IMR-90 (cell line): ENCODE measurements around the gene HACE1. TPM values are rescaled to one million over a fixed set of nuclear protein-coding genes. Genes with fewer than 3 reads are reported as not detected.
A peak's percentile ranks its signal among the peaks of the same experiment; 100 is the strongest.

ENCODE experiments used
- ATAC-seq: fragments of 200-7000 bp; cut with Tn5 transposase; 2 replicates; pipeline ENCODE4 v1.9.1; 2020; ENCODE audit warnings: low read depth, mild to moderate bottlenecking, moderate library complexity
- BruUV-seq: library from RNA; stranded (reverse); fragments of 400-500 nt; replicated peaks from 2 replicates; lab custom pipeline; 2021; lab: Mats Ljungman, UMichigan
- CTCF ChIA-PET: fragments of 300-600 bp; formaldehyde crosslinking; extraction: SDS; loops from one replicate; lab custom pipeline; 2021; ENCODE audit warnings: antibody characterized with exemption; lab: Yijun Ruan, JAX
- POLR2A ChIA-PET: fragments of 300-600 bp; sonication (Branson Sonifier 250); formaldehyde crosslinking; loops from one replicate; lab custom pipeline; 2022; ENCODE audit warnings: antibody characterized with exemption; ENCODE audit not compliant: unreplicated experiment; lab: Charles Lee
- DNase-seq: peaks from one replicate; pipeline ENCODE4 v3.0.0; 2013
- H2AFZ ChIP-seq: replicated peaks from 2 replicates; pipeline ENCODE3; 2013; ENCODE audit warnings: low read length, mild to moderate bottlenecking; ENCODE audit not compliant: poor library complexity
- H2AK5ac ChIP-seq: 2 replicates; pipeline ENCODE4 v1.6.1; 2013; ENCODE audit warnings: low read depth, low read length, inconsistent platforms
- H2AK9ac ChIP-seq: replicated peaks from 2 replicates; pipeline ENCODE3; 2013; ENCODE audit warnings: mild to moderate bottlenecking, low read depth, low read length, moderate library complexity; ENCODE audit not compliant: poor library complexity
- H2BK120ac ChIP-seq: 2 replicates; pipeline ENCODE4 v1.6.1; 2013; ENCODE audit warnings: low read depth, low read length, inconsistent platforms
- H2BK15ac ChIP-seq: 3 replicates; pipeline ENCODE4 v1.6.1; 2013; ENCODE audit warnings: low read depth, low read length, inconsistent platforms
- H2BK20ac ChIP-seq: 2 replicates; pipeline ENCODE4 v1.6.1; 2013; ENCODE audit warnings: low read depth, mild to moderate bottlenecking, inconsistent platforms, low read length, moderate library complexity
- H2BK5ac ChIP-seq: 2 replicates; pipeline ENCODE4 v1.6.1; 2013; ENCODE audit warnings: mild to moderate bottlenecking, low read depth, low read length, inconsistent platforms; ENCODE audit not compliant: poor library complexity, severe bottlenecking
- H3K14ac ChIP-seq: replicated peaks from 2 replicates; pipeline ENCODE4 v1.6.1; 2013; ENCODE audit warnings: low read depth, low read length, inconsistent platforms
- H3K18ac ChIP-seq: 2 replicates; pipeline ENCODE4 v1.6.1; 2013; ENCODE audit warnings: low read depth, low read length, control low read depth
- H3K23ac ChIP-seq: 2 replicates; pipeline ENCODE4 v1.6.1; 2013; ENCODE audit warnings: low read depth, low read length, inconsistent platforms
- H3K27ac ChIP-seq: 2 replicates; pipeline ENCODE4 v1.5.1; 2013; ENCODE audit warnings: mild to moderate bottlenecking, control low read depth, low read length; ENCODE audit not compliant: insufficient read depth
- H3K27me3 ChIP-seq: 2 replicates; pipeline ENCODE4 v1.6.1; 2013; ENCODE audit warnings: low read length; ENCODE audit not compliant: control insufficient read depth, insufficient read depth
- H3K36me3 ChIP-seq: 2 replicates; pipeline ENCODE4 v1.6.1; 2013; ENCODE audit warnings: low read length, mixed read lengths; ENCODE audit not compliant: control insufficient read depth, insufficient read depth
- H3K4ac ChIP-seq: 2 replicates; pipeline ENCODE4 v1.6.1; 2013; ENCODE audit warnings: low read depth, low read length, inconsistent platforms
- H3K4me1 ChIP-seq: 2 replicates; pipeline ENCODE4 v1.6.1; 2013; ENCODE audit warnings: low read length, mixed read lengths; ENCODE audit not compliant: control insufficient read depth, insufficient read depth
- H3K4me2 ChIP-seq: 2 replicates; pipeline ENCODE4 v1.6.1; 2013; ENCODE audit warnings: low read depth, mild to moderate bottlenecking, control low read depth, low read length, moderate library complexity
- H3K4me3 ChIP-seq: 2 replicates; pipeline ENCODE4 v1.5.1; 2013; ENCODE audit warnings: low read depth, mild to moderate bottlenecking, control low read depth, low read length, moderate library complexity; ENCODE audit not compliant: insufficient read depth
- H3K56ac ChIP-seq: 2 replicates; pipeline ENCODE4 v1.6.1; 2013; ENCODE audit warnings: low read length, inconsistent platforms; ENCODE audit not compliant: insufficient read depth; ENCODE audit errors: extremely low read depth
- H3K79me1 ChIP-seq, 2 experiments: 2 replicates each; pipeline ENCODE4 v1.6.1; 2013; ENCODE audit warnings: low read length in 2 of 2, inconsistent platforms in 1 of 2, low read depth in 1 of 2
- H3K9ac ChIP-seq: 2 replicates; pipeline ENCODE4 v1.6.1; 2013; ENCODE audit warnings: low read depth, low read length, control low read depth
- H3K9me1 ChIP-seq: 2 replicates; pipeline ENCODE4 v1.6.1; 2013; ENCODE audit warnings: low read length, inconsistent platforms; ENCODE audit not compliant: insufficient read depth
- H3K9me3 ChIP-seq: 2 replicates; pipeline ENCODE4 v1.6.1; 2013; ENCODE audit warnings: low read length; ENCODE audit not compliant: control insufficient read depth, insufficient read depth
- H4K20me1 ChIP-seq: 2 replicates; pipeline ENCODE4 v1.6.1; 2013; ENCODE audit warnings: low read length, inconsistent platforms; ENCODE audit not compliant: insufficient read depth
- H4K5ac ChIP-seq: 2 replicates; pipeline ENCODE4 v1.6.1; 2013; ENCODE audit warnings: mild to moderate bottlenecking, low read depth, low read length, control low read depth
- H4K8ac ChIP-seq, 2 experiments: 2 replicates each; pipeline ENCODE4 v1.6.1; 2013; ENCODE audit warnings: low read depth in 2 of 2, low read length in 2 of 2, control low read depth in 1 of 2, inconsistent platforms in 1 of 2
- H4K91ac ChIP-seq: 2 replicates; pipeline ENCODE4 v1.6.1; 2013; ENCODE audit warnings: low read depth, low read length, inconsistent platforms; ENCODE audit not compliant: insufficient read depth
- BHLHE40 ChIP-seq: fragments of 150-350 bp; IDR thresholded peaks from 2 replicates; pipeline ENCODE4 v1.6.1; 2016; ENCODE audit warnings: mild to moderate bottlenecking, low read depth, low read length
- CEBPB ChIP-seq: IDR thresholded peaks from 2 replicates; pipeline ENCODE4 v1.6.1; 2012; ENCODE audit warnings: low read depth, low read length, improper control_type of control experiment
- CTCF ChIP-seq: conservative IDR thresholded peaks from 2 replicates; pipeline ENCODE4 v1.5.1; 2012; ENCODE audit warnings: mild to moderate bottlenecking, low read depth, low read length, improper control_type of control experiment
- MAFK ChIP-seq: IDR thresholded peaks from 2 replicates; pipeline ENCODE4 v1.6.1; 2012; ENCODE audit warnings: low read depth, low read length, improper control_type of control experiment
- MAZ ChIP-seq: IDR thresholded peaks from 2 replicates; pipeline ENCODE4 v1.6.1; 2012; ENCODE audit warnings: low read depth, mild to moderate bottlenecking, low read length, improper control_type of control experiment, moderate library complexity, borderline replicate concordance
- POLR2A ChIP-seq: IDR thresholded peaks from 2 replicates; pipeline ENCODE4 v1.6.1; 2012; ENCODE audit warnings: mild to moderate bottlenecking, low read depth, low read length
- RAD21 ChIP-seq: IDR thresholded peaks from 2 replicates; pipeline ENCODE4 v1.6.1; 2012; ENCODE audit warnings: low read length, improper control_type of control experiment
- SMC3 ChIP-seq: fragments of 150-350 bp; IDR thresholded peaks from 2 replicates; pipeline ENCODE4 v1.6.1; 2016; ENCODE audit warnings: low read depth, mild to moderate bottlenecking, antibody characterized with exemption, low read length, moderate library complexity
- WGBS, 2 experiments: methylation state at CpG; one replicate each; pipeline versions ENCODE4 v1.1.5 to v1.1.7; 2013; ENCODE audit warnings: missing lambda C conversion rate in 2 of 2; ENCODE audit not compliant: insufficient read length in 1 of 2; ENCODE audit errors: extremely low coverage in 2 of 2; 5-methylcytosine and 5-hydroxymethylcytosine counted together
- dilution Hi-C: fragments of 300-500 bp; cut with HindIII; formaldehyde crosslinking; loops from one replicate; pipeline ENCODE4 v1.14.3; 2018; ENCODE audit warnings: low sequenced_read_pairs; ENCODE audit not compliant: unreplicated experiment
- in situ Hi-C: fragments of 300-500 bp; cut with MboI; formaldehyde crosslinking; loops from 3 replicates; pipeline ENCODE4 v1.14.3; 2019; ENCODE audit warnings: low sequenced_read_pairs, inconsistent platforms, mixed read lengths
- intact Hi-C: fragments of 100-400 bp; cut with micrococcal nuclease; formaldehyde crosslinking; loops from 2 replicates; pipeline ENCODE4 v1.10.0; 2022
- polyA plus RNA-seq, 3 experiments: library from polyadenylated mRNA; depleted of rRNA; stranded (reverse); fragments of >200 nt; gene quantifications; 2 replicates each; pipeline ENCODE4 v1.2.3, GENCODE V29; 2012; ENCODE audit warnings: low replicate concordance in 1 of 3
- total RNA-seq: library from RNA; depleted of rRNA; stranded (reverse); fragments of >200 nt; gene quantifications from 2 replicates; pipeline ENCODE4 v1.2.3, GENCODE V29; 2012

Gene HACE1
- total and polyA plus RNA-seq, 2 of the 4 experiments (the other 2 are of a cell fraction): 5.4 to 10.8 TPM

- Histone ChIP-seq H4K8ac (no peak overlapping the region), H3K14ac (no peak overlapping the region), H3K27me3 (no peaks in the 10 kb centered on the region), H3K9me3 (no peaks in the 10 kb centered on the region), H2BK15ac (no peak overlapping the region), H4K91ac (no peak overlapping the region), H4K20me1 (no peaks in the 10 kb centered on the region), H3K9me1 (no peaks in the 10 kb centered on the region), H3K23ac (no peak overlapping the region), H3K4me1 (peaks cover 3% of the 10 kb centered on the region), H2AFZ (no peak overlapping the region), H3K4me2 (no peak overlapping the region), H2AK9ac (no peak overlapping the region), H3K9ac (no peak overlapping the region), H4K5ac (no peak overlapping the region), H3K18ac (no peak overlapping the region), H2AK5ac (no peak overlapping the region), H3K56ac (no peak overlapping the region), H3K4ac (no peak overlapping the region), H3K27ac (no peak overlapping the region), H2BK5ac (no peak overlapping the region), H3K36me3 (no peaks in the 10 kb centered on the region), H3K79me1 (peaks cover 0 to 3% of the 10 kb centered on the region in 2 experiments; a peak in 1 of 4 replicates), H2BK120ac (no peak overlapping the region), H3K4me3 (no peak overlapping the region), H2BK20ac (no peak overlapping the region)
- BruUV-seq: no TSS peak
- POLR2A ChIA-PET: no interaction called here
- dilution Hi-C loops: no loop called here
- no CpG with 5 or more reads among the region's 2 CpGs for WGBS, 2 experiments
- in situ Hi-C loops: no loop called here
- no peak for TF ChIP-seq RAD21
- peak; percentile 16; the same call in 1 of the 2 replicates for TF ChIP-seq CEBPB
- no peak for TF ChIP-seq BHLHE40
- no peak for TF ChIP-seq MAFK
- TF ChIP-seq SMC3: no peak
- no peak for TF ChIP-seq CTCF
- no peak for TF ChIP-seq MAZ
- no peak for TF ChIP-seq POLR2A
- ATAC-seq: no peak
- CTCF ChIA-PET: interaction anchor here (0.6 kb wide), 1 partner anchor 577 kb away, joined by 4 read pairs; no protein-coding TSS in a partner anchor
- DNase-seq: no peak
- intact Hi-C loops: no loop called here
Measured at GRCh38 chr6:104788400-104788799, 71.3 kb downstream of the HACE1 start.
